Peyer's patch (tissue), 4 donors: Measurements from ENCODE around the gene MYL6B.

Experiments
- CTCF ChIP-seq, 6 experiments: fragments of 450-650 bp in 4 of 6; fragments of 200-600 bp in 2 of 6; sonication (generic) in 1 of 6; IDR thresholded peaks; one replicate each; pipeline ENCODE4 v1.5.1; 2017 to 2019; ENCODE audit warnings: antibody characterized with exemption in 6 of 6, mild to moderate bottlenecking in 3 of 6, moderate library complexity in 1 of 6
- POLR2A ChIP-seq, 2 donors: fragments of 450-650 bp; IDR thresholded peaks; one replicate each; pipeline ENCODE4 v1.5.1; 2017; ENCODE audit warnings: antibody characterized with exemption in 2 of 2, mild to moderate bottlenecking in 2 of 2, moderate library complexity in 2 of 2

- TF ChIP-seq CTCF (IDR thresholded peaks at IDR 0.05) (no peak), POLR2A (IDR thresholded peaks at IDR 0.05) (no peak)
Observed at GRCh38 chr12:56202366-56202765, 50.0 kb downstream of the MYL6B start.
